Thyroid gland (tissue), 4 donors: ENCODE data around the gene GSTA5.
"Not testable (repeated sequence)": the region's sequence is repeated elsewhere in the genome, so short reads cannot be mapped to it uniquely, and the experiment has no call there.

Experiments used
- POLR2A ChIP-seq, 2 donors: fragments of 450-650 bp; IDR thresholded peaks; one replicate each; pipeline ENCODE4 v1.6.1; 2017; ENCODE audit warnings: antibody characterized with exemption in 2 of 2, mild to moderate bottlenecking in 2 of 2, moderate library complexity in 1 of 2
- TF ChIP-seq, protein P1 (sequence below), 6 experiments: fragments of 200-600 bp in 3 of 6; fragments of 450-650 bp in 3 of 6; sonication (generic) in 3 of 6; IDR thresholded peaks; one replicate each; pipeline ENCODE4 v1.5.1; 2016 to 2019; ENCODE audit warnings: antibody characterized with exemption in 6 of 6, mild to moderate bottlenecking in 2 of 6, inconsistent platforms in 1 of 6, moderate library complexity in 1 of 6

DNA sequence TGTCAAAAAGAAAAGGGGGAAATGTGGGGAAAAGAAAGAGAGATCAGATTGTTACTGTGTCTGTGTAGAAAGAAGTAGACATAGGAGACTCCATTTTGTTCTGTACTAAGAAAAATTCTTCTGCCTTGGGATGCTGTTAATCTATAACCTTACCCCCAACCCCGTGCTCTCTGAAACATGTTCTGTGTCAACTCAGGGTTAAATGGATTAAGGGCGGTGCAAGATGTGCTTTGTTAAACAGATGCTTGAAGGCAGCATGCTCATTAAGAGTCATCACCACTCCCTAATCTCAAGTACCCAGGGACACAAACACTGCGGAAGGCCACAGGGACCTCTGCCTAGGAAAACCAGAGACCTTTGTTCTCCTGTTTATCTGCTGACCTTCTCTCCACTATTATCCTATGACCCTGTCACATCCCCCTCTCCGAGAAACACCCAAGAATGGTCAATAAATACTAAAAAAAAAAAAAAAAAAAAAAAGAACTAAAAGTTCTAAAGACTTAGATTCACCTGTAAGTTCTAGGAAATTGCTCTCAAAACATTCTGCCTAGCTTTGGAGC is 14.6 kb downstream of the GSTA5 start:
- TF ChIP-seq, protein P1, sequence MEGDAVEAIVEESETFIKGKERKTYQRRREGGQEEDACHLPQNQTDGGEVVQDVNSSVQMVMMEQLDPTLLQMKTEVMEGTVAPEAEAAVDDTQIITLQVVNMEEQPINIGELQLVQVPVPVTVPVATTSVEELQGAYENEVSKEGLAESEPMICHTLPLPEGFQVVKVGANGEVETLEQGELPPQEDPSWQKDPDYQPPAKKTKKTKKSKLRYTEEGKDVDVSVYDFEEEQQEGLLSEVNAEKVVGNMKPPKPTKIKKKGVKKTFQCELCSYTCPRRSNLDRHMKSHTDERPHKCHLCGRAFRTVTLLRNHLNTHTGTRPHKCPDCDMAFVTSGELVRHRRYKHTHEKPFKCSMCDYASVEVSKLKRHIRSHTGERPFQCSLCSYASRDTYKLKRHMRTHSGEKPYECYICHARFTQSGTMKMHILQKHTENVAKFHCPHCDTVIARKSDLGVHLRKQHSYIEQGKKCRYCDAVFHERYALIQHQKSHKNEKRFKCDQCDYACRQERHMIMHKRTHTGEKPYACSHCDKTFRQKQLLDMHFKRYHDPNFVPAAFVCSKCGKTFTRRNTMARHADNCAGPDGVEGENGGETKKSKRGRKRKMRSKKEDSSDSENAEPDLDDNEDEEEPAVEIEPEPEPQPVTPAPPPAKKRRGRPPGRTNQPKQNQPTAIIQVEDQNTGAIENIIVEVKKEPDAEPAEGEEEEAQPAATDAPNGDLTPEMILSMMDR (IDR thresholded peaks at IDR 0.05) = not testable (repeated sequence)
- TF ChIP-seq POLR2A (IDR thresholded peaks at IDR 0.05) = not testable (repeated sequence)
